Astrocyte (in vitro differentiated cells and primary cell): ENCODE data around the gene KSR2.

ENCODE experiments used
- EZH2 ChIP-seq: IDR thresholded peaks from 2 replicates; pipeline ENCODE4 v1.6.1; 2012; ENCODE audit warnings: mild to moderate bottlenecking, low read length, inconsistent platforms; ENCODE audit not compliant: insufficient read depth
- TF ChIP-seq, protein P1 (sequence below): IDR thresholded peaks from 2 replicates; pipeline ENCODE4 v1.5.1; 2011; ENCODE audit warnings: low read depth, mild to moderate bottlenecking, inconsistent platforms, low read length, moderate library complexity; ENCODE audit not compliant: insufficient read depth

- TF ChIP-seq, protein P1, sequence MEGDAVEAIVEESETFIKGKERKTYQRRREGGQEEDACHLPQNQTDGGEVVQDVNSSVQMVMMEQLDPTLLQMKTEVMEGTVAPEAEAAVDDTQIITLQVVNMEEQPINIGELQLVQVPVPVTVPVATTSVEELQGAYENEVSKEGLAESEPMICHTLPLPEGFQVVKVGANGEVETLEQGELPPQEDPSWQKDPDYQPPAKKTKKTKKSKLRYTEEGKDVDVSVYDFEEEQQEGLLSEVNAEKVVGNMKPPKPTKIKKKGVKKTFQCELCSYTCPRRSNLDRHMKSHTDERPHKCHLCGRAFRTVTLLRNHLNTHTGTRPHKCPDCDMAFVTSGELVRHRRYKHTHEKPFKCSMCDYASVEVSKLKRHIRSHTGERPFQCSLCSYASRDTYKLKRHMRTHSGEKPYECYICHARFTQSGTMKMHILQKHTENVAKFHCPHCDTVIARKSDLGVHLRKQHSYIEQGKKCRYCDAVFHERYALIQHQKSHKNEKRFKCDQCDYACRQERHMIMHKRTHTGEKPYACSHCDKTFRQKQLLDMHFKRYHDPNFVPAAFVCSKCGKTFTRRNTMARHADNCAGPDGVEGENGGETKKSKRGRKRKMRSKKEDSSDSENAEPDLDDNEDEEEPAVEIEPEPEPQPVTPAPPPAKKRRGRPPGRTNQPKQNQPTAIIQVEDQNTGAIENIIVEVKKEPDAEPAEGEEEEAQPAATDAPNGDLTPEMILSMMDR, result no peak
- no peak for TF ChIP-seq EZH2
Observed at GRCh38 chr12:117524806-117525205, 444.0 kb downstream of the KSR2 start.
